Measurements from ENCODE around the gene ELP4.

ELP4 gene

GRCh38 chr11:31802990-31803812, 293.6 kb downstream of the ELP4 start:
- no peak for DNase-seq

DNA sequence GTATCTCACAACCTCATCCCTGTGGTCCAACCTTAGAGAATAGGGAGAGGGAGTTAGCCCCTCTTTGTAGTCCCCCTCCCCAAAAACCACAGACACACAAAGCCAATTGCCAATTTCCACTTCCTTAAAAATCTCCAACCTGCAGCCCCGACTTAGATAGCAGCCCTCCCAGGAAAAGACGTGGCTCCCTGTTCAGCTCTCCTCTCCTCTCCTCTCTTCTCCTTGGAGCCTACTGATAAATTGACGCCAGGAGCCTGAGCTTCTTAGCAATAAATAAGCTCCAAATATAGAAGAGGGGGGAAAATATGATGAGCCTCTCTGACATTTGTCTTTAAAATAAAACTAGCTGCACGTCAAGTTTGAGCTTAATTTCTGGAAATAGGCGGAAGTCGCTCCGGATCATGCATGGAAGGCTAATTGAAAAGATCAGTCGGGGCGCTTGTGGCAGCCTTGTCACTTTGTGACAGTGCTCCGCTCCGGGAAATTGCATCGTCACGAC, 294.3 kb downstream of the ELP4 start:
- DNase-seq = no peak

DNA sequence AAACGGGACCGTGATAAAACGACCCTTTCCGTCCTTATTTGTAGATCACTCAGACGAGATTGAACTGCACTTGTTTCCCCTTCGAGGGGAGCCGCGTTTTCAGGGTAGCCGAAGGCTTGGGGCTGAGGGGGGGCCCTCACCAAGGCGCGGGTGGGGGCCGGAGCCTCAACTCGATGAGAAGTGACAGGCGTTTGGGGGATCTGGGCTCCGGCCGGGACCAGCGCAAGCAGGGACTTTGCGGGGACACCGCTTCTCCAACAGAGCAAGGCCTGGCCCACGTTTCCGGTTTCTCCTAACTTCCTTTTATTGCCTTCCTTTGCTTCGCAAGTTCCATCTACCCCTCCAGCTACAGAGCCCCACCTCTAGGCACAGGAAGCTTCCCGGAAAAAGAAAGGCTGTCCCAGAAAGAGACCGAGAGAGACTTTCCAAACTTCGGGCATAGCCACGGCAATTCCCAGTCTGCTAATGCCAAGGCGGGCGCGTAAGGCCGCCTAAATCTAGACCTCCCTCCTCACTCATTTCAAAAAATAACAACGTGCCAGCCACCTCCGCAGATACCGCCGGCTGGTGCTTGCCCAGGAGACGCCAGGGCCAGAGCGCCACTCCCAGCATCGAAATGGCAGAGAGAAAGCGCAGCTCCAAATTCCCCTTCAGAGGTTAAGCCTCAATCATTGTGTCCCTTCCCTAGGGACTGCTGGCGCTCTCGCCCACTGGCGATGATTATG, 294.9 kb downstream of the ELP4 start:
- DNase-seq = no peak

GRCh38 chr11:31805037-31805628, 295.6 kb downstream of the ELP4 start:
- DNase-seq = no peak

DNA sequence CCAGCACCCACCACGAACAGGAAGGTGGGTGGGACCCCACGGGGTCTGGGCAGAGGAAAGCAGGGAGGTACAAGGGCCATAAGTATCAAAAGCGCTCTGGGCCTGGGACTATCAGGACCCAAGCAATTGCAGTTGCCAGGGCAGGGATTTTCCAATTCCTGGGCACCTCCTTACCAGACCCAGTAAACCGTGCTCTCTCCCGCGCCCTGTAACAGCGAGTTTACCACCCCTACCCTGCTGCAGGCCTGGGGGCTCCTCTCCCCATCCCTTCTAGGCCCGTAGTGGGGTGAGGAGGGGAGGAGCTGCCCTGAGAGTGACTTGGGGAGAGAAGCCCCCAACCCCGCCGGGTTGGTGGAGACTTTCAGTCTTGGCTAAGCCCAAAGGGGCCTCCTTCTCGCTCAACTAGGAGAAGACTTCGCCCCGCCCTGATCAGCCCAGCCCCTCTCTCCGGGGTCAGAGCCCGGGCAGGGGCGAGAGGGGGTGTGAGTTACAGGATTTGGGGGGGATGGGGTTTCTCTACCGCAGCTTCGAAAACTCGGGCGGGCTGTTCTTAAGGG, 296.1 kb downstream of the ELP4 start:
- no peak for DNase-seq

DNA sequence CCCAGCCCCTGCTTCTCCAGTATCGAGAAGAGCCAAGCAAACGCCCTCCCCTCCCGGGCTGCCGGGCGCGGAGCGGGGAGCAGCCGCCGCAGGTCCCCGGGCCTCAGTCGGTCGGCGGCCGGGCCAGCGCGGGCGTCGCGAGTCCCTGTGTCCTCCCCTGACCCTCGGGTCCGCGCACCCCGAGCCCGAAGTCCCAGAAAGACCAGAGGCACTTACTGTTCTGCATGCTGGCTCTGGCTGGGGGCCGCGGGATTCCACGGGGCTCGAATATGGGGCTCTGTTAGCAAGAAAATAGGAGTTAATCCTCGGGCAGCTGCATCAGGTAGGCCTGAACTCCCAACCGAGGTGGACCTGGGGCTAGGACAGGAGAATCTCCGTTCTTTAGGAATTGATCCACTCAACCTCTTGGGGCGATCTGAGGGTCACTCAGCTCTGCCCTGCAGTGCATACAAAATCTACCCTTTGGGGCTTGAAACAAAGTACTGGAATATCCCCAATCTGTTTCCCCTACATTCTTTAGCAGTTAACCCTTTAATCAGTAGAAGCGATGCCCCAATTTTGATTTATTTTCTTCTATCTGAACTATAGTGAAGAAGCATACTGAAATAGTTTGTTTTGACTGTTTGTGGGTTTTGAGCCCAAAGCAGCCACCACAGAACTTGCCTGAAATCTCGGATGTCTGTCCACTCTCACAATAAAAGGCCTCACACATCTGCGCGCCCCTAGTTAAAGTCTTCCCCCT, 296.8 kb downstream of the ELP4 start:
- no peak for DNase-seq

DNA sequence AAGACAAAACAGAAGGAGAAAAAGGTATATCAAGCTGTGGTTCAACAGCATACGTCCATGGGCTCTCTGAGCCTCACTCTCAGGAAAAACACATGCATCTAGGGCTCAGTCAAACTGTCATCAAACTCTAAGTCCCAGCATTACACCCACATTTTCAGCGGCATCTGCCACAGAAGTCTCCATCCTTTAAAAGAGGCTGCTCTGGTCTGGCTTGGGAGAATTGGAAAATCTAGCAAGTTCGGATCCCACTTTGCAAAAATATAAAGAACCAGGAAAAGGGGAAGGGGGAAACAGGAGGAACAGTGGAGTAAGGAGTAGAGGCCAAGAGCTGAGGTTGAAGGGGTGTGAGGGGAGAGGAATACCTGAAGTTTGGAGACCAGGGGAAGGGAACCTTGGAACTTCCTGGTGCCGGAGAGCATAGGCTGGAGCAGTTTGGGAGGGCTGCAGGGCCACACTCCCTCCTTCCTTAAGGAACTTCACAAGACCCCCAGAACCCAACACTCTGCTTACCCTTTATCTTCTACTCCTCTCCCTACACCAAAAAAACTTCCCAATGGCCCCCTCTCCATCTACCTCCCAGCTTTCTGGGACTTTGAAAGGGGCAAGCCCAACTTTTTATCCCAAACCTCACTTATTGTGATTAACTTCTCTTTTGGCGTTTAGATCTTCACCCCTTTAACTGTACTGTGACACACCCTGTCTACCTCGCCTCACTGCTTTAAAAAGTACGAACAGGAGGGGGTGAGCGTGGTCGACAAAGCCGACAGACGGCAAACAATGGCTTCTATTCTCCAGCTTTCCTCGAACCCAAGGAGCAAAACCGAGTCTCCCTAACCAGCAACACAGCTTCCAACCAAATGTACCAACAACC, 297.6 kb downstream of the ELP4 start:
- DNase-seq = no peak

GRCh38 chr11:31807799-31808667, 298.5 kb downstream of the ELP4 start:
- no peak for DNase-seq

DNA sequence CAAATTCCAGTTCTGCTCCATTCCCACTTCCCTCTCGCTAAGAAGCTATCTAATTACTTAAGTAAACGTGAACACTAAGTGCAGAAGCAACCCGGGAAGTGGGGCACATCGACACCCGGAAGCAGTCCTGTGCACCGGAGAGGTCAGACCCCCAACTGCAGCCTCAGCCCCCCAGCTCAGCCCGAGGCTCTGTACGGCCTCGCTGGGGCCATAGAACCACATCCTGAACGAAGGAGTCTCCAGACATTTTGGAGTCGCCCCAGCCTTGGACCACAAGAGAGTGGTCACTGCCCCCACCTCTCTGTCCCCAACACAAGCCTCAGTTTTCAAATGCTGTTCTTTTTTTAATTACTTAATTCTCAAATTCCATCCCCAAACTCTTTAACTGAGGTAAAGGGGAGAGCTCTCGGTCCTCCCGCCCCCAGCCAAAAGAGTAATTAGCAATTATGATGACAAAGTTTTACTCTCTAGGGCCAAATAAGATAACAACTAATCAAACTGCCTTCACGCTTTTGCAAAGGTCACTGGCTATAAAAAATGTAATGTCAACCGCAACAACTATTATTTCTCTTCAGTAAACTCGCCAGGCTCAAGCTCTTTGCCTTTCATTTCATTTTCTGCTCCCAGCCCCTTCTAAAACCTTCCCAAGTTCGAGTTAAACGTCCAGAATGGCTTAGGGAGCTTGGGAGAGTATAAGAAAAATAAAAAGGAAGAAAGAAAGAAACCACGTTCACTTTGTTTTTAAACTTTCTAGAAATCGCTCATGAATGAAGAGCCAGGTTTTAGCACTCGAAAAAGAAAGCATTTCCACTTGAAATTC, 299.4 kb downstream of the ELP4 start:
- DNase-seq = no peak

GRCh38 chr11:31809541-31809856, 299.9 kb downstream of the ELP4 start:
- no peak for DNase-seq

DNA sequence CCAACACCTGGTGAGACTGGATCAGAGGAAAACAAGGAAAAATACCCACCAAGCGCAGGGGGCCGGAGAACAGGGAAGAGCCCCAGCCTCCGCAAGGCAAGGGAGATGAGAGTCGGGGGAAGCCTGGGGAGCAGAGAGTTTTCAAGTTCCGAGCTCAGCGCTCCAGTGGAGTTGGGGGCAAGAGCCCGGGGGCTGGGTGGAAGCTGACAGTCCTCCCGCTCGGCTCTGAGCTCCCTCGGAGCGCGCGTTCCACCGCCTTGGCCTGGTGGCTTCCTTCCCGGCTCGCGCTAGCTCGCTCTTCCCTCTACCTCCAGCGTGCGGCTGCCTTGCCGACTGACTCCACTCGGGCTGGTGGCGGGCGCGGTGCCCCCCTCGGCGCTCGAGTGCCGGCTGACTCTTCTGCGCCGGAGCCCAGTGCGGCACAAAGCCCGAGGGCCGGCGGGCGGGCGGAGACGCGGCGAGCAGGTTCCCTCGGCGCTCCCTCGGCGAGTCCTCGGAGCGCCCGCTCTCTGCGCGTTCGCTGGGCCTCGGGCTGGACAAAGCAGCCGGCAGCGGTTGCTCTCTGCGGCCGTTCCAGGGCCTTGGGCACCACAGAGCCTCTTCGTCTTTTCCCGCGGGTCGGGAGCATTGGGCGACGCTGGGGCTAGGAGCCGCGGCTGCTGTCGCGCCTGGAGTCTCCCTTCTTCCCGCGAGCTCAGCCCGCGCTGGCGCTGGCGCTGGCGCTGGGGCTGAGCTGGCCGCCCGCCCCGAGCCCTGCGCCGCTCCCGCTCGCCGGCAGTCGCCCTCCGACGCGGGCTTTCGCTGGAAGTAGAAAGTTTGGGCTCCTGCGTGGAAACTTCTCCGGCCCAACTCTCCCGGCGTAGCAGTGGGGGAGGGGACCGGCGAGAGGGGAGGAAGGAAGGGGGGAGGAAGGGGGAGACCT, 300.6 kb downstream of the ELP4 start:
- DNase-seq = no peak

GRCh38 chr11:31810779-31811647, 301.4 kb downstream of the ELP4 start, which contains the start of gene PAX6:
Gene PAX6, minus strand, starts transcription at chr11:31811322. Its CDS starts 4,911 bp downstream, at chr11:31806411.
- peak; percentile 96 for DNase-seq

- DNase-seq = no peak
Measured at GRCh38 chr11:31812383-31813381, 303.1 kb downstream of the ELP4 start.

DNA sequence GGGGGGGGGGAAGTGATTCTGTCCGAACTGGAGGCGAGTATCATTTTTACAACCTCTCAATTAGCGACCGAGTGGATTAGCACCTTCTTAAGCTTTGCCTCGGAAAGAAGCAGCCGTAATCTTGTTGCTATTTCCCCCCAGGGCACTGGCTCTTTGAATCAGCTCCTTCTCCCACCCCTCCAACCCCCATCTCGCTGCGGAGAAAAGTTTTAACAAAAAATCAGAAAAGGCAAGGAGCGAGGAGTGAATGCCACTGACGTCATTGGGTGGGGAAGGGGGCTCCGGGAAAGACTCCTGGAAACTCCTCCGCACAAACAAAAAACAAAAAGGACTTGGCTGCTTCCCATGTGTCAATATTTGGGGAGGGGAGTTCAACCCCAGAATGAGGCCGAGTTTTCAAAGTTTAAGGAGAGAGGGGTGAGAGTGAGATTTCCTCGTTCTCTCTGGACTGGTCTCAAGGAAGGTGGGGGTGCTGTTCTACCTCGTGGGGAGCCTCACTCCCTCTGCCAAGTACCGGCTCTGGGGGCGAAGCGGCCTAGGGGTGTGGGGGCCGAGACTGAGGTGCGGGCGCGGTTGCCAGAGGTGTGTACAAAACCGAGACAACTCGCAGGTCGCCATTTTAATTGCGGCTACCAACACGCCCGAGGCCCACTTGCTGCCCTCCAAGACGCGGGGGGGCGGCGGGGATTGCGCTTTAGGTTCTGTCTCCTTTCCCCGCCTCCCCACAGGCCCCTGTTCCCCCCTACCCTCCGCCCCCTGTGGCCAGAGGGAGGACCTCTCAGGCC, 304.0 kb downstream of the ELP4 start:
- no peak for DNase-seq

GRCh38 chr11:31814176-31814868, 304.8 kb downstream of the ELP4 start:
- DNase-seq = no peak

All from DMS 273 treated with DMSO at 0.1 percent for 48 hours (cell line).